ENCODE measurements around the gene RAD51AP2.
"Not testable (repeated sequence)": the region's sequence is repeated elsewhere in the genome, so short reads cannot be mapped to it uniquely, and the experiment has no call there.

RAD51AP2 gene

GRCh38 chr2:17495590-17495989, 22.6 kb downstream of the RAD51AP2 start:
- TF ChIP-seq PATZ1 (CRISPR knock-in tag; IDR thresholded peaks at IDR 0.05; ENCODE audit: borderline replicate concordance) (no peak), ARNTL (CRISPR knock-in tag; IDR thresholded peaks at IDR 0.05; ENCODE audit: borderline replicate concordance, low read depth) (no peak), PPARA (CRISPR knock-in tag; IDR thresholded peaks at IDR 0.05; ENCODE audit: borderline replicate concordance) (no peak), POU6F1 (CRISPR knock-in tag; IDR thresholded peaks at IDR 0.05; ENCODE audit: borderline replicate concordance, low read depth) (no peak), ZFP30 (CRISPR knock-in tag; IDR thresholded peaks at IDR 0.05) (no peak), TCF4 (CRISPR knock-in tag; IDR thresholded peaks at IDR 0.05; ENCODE audit: borderline replicate concordance) (no peak), ZFP3 (CRISPR knock-in tag; IDR thresholded peaks at IDR 0.05) (no peak), TOX (CRISPR knock-in tag; IDR thresholded peaks at IDR 0.05; ENCODE audit: borderline replicate concordance) (no peak), ESRRG (CRISPR knock-in tag; IDR thresholded peaks at IDR 0.05) (no peak)
- no peak for ATAC-seq

DNA sequence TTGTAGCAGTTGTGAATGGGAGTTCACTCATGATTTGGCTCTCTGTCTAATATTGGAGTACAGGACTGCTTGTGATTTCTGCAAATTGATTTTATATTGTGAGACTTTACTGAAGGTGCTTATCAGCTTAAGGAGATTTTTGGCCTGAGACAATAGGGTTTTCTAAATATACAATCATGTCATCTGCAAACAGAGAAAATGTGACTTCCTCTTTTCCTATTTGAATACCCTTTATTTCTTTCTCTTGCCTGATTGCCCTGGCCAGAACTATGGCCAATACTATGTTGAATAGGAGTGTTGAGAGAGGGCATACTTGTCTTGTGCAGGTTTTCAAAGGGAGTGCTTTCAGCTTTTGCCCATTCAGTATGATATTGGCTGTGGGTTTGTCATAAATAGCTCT, 28.1 kb downstream of the RAD51AP2 start:
- ATAC-seq, result not testable (repeated sequence)

GRCh38 chr2:17488610-17489009, 29.6 kb downstream of the RAD51AP2 start:
- not testable (repeated sequence) for ATAC-seq

DNA sequence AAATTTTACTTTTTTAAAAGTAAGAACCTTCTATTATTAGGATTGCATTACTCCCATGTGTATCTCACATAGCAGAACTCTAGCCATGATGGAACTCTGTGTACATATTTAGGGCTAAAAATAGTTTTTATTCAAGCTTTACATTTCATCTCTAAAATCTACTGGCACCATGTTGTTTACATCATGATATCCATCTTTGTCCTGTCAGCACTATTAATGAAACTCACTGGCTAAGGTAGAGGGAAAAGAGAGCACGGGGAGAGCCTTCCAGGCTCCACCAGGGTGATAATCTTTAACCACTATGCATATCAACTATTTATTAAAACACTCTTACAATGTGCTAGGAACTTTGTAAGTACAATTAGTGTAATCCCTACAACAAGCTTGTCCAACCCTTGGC, 34.7 kb downstream of the RAD51AP2 start:
- TF ChIP-seq ARNTL (CRISPR knock-in tag; IDR thresholded peaks at IDR 0.05; ENCODE audit: borderline replicate concordance, low read depth) (no peak), SNAI2 (CRISPR knock-in tag; IDR thresholded peaks at IDR 0.05) (no peak), POU6F1 (CRISPR knock-in tag; IDR thresholded peaks at IDR 0.05; ENCODE audit: borderline replicate concordance, low read depth) (no peak), PATZ1 (CRISPR knock-in tag; IDR thresholded peaks at IDR 0.05; ENCODE audit: borderline replicate concordance) (no peak), ZFP3 (CRISPR knock-in tag; IDR thresholded peaks at IDR 0.05) (no peak)
- no peak for ATAC-seq

DNA sequence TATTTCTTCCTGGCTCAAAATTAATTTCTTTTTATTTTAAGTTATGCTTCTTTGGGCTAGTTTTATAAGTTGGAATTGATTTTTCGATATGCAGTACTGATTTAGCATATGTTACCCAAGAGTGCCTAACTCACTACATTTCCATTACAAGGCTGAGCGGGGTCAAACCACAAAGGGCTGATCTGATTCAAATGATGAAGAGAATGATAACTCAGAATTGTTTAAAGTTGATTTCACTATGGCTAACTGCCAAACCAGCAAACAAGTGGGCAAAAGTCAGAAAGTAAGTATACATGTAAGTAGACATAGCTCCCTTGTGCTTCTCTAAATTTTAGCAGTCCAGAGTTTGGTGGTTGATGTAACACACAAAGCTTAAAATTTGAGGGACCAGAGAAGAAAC, 35.6 kb downstream of the RAD51AP2 start:
- ATAC-seq, result no peak
- TF ChIP-seq PPARA (CRISPR knock-in tag; IDR thresholded peaks at IDR 0.05; ENCODE audit: borderline replicate concordance), result no peak
- TF ChIP-seq SNAI2 (CRISPR knock-in tag; IDR thresholded peaks at IDR 0.05), result no peak
- TF ChIP-seq TCF4 (CRISPR knock-in tag; IDR thresholded peaks at IDR 0.05; ENCODE audit: borderline replicate concordance), result no peak

GRCh38 chr2:17479875-17480274, 38.4 kb downstream of the RAD51AP2 start:
- TF ChIP-seq ZFP30 (CRISPR knock-in tag; IDR thresholded peaks at IDR 0.05) (no peak), TOX (CRISPR knock-in tag; IDR thresholded peaks at IDR 0.05; ENCODE audit: borderline replicate concordance) (no peak), BACH2 (CRISPR knock-in tag; IDR thresholded peaks at IDR 0.05; ENCODE audit: borderline replicate concordance) (no peak), PPARA (CRISPR knock-in tag; IDR thresholded peaks at IDR 0.05; ENCODE audit: borderline replicate concordance) (no peak), ESRRG (CRISPR knock-in tag; IDR thresholded peaks at IDR 0.05) (no peak)
- ATAC-seq, result no peak

DNA sequence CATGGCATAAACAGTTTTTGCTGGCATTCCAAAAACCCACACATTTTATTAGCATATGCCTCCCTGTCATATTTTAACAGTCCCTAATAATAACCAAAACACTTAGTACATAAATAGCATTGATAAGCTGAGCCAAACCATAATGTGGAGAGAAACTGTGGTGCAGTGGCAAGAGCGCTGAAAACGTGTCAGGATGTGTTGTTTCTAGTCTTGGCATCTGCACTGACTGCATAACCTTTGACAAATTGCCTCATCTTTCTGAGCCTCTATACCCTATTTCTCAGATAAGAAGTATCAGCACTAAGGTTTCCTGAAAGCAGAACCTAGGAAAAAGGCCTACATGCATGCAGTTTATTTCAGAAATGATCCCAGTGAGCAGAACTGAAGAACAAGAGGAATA, 41.4 kb downstream of the RAD51AP2 start:
- no peak for ATAC-seq
- TF ChIP-seq ZC3H10 (CRISPR knock-in tag; IDR thresholded peaks at IDR 0.05), result no peak

- ATAC-seq, result no peak
- TF ChIP-seq ZFP30 (CRISPR knock-in tag; IDR thresholded peaks at IDR 0.05), result no peak
- TF ChIP-seq, protein P1, sequence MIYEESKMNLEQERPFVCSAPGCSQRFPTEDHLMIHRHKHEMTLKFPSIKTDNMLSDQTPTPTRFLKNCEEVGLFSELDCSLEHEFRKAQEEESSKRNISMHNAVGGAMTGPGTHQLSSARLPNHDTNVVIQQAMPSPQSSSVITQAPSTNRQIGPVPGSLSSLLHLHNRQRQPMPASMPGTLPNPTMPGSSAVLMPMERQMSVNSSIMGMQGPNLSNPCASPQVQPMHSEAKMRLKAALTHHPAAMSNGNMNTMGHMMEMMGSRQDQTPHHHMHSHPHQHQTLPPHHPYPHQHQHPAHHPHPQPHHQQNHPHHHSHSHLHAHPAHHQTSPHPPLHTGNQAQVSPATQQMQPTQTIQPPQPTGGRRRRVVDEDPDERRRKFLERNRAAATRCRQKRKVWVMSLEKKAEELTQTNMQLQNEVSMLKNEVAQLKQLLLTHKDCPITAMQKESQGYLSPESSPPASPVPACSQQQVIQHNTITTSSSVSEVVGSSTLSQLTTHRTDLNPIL (CRISPR knock-in tag; IDR thresholded peaks at IDR 0.05; ENCODE audit: low read depth), result no peak
- TF ChIP-seq ARNTL (CRISPR knock-in tag; IDR thresholded peaks at IDR 0.05; ENCODE audit: borderline replicate concordance, low read depth), result no peak
- no peak for TF ChIP-seq PATZ1 (CRISPR knock-in tag; IDR thresholded peaks at IDR 0.05; ENCODE audit: borderline replicate concordance)
- TF ChIP-seq ISL1 (CRISPR knock-in tag; IDR thresholded peaks at IDR 0.05), result 0 out of 2 replicates have a peak, but pooled peaks have one; percentile 13
Measured at GRCh38 chr2:17476064-17476463, 42.2 kb downstream of the RAD51AP2 start.
